ENCODE results near the gene EDEM2.
"Not testable (repeated sequence)": the region's sequence is repeated elsewhere in the genome, so short reads cannot be mapped to it uniquely, and the experiment has no call there.

EDEM2 gene

GRCh38 chr20:35150846-35151579 is 3.9 kb upstream of the EDEM2 start:
- DNase-seq = no peak
- H3K27me3 Mint-ChIP-seq = no peaks in the 10 kb centered on the region
- no peaks in the 10 kb centered on the region for H3K9me3 Mint-ChIP-seq
- H3K27ac Mint-ChIP-seq = no peak overlapping the region
- no peak for ATAC-seq
- H3K4me1 Mint-ChIP-seq = peaks cover 16% of the 10 kb centered on the region
- H3K4me3 Mint-ChIP-seq = no peak overlapping the region

- ATAC-seq (peak; percentile 1), DNase-seq (peak in 1 of 2 donors; percentile 25)
- H3K27ac Mint-ChIP-seq = peak overlapping the region; percentile 91 to 98
- not testable (repeated sequence) for H3K9me3 Mint-ChIP-seq, H3K27me3 Mint-ChIP-seq
- peaks cover 32% of the 10 kb centered on the region for H3K4me1 Mint-ChIP-seq
- peak overlapping the region; percentile 93 to 96 for H3K4me3 Mint-ChIP-seq
Observed at GRCh38 chr20:35147575-35148071, 487 bp upstream of the EDEM2 start.

GRCh38 chr20:35146299-35146919 is 727 bp downstream of the EDEM2 start:
- no peaks in the 10 kb centered on the region for H3K27me3 Mint-ChIP-seq
- H3K27ac Mint-ChIP-seq = peak overlapping the region; percentile 91 to 98
- H3K4me1 Mint-ChIP-seq = peaks cover 40% of the 10 kb centered on the region
- no peaks in the 10 kb centered on the region for H3K9me3 Mint-ChIP-seq
- H3K4me3 Mint-ChIP-seq = peak overlapping the region; percentile 93 to 96
- DNase-seq = peak; percentile 27 to 35
- ATAC-seq = peak; percentile 53

GRCh38 chr20:35145141-35145564 is 2.0 kb downstream of the EDEM2 start:
- ATAC-seq (peak; percentile 54), DNase-seq (no peak)
- H3K27ac Mint-ChIP-seq = peak overlapping the region in 1 of 2 donors; percentile 63
- no peaks in the 10 kb centered on the region for H3K27me3 Mint-ChIP-seq
- H3K4me3 Mint-ChIP-seq = peak overlapping the region in 1 of 2 donors; percentile 35
- no peaks in the 10 kb centered on the region for H3K9me3 Mint-ChIP-seq
- H3K4me1 Mint-ChIP-seq = peaks cover 46% of the 10 kb centered on the region

GRCh38 chr20:35144694-35145093 is 2.4 kb downstream of the EDEM2 start:
- Mint-ChIP-seq H3K4me1 (peaks cover 46% of the 10 kb centered on the region), H3K27ac (peak overlapping the region; percentile 19 to 63), H3K4me3 (no peak overlapping the region), H3K9me3 (no peaks in the 10 kb centered on the region), H3K27me3 (no peaks in the 10 kb centered on the region)
- ATAC-seq (no peak), DNase-seq (no peak)

GRCh38 chr20:35135867-35136586 is 11.1 kb downstream of the EDEM2 start:
- H3K4me1 Mint-ChIP-seq = peaks cover 12% of the 10 kb centered on the region
- DNase-seq (no peak), ATAC-seq (no peak)
- no peaks in the 10 kb centered on the region for H3K27me3 Mint-ChIP-seq
- peak overlapping the region in 1 of 2 donors; percentile 75 for H3K27ac Mint-ChIP-seq
- H3K9me3 Mint-ChIP-seq = no peaks in the 10 kb centered on the region
- no peak overlapping the region for H3K4me3 Mint-ChIP-seq

- Mint-ChIP-seq H3K4me1 (peaks cover 6% of the 10 kb centered on the region), H3K4me3 (no peak overlapping the region), H3K9me3 (no peaks in the 10 kb centered on the region), H3K27ac (no peak overlapping the region), H3K27me3 (no peaks in the 10 kb centered on the region)
- ATAC-seq (no peak), DNase-seq (no peak)
Observed at GRCh38 chr20:35134880-35135279, 12.3 kb downstream of the EDEM2 start.

- DNase-seq = no peak
- Mint-ChIP-seq H3K4me3 (no peak overlapping the region), H3K4me1 (peaks cover 6% of the 10 kb centered on the region), H3K27ac (no peak overlapping the region), H3K27me3 (no peaks in the 10 kb centered on the region), H3K9me3 (no peaks in the 10 kb centered on the region)
- ATAC-seq = no peak
Observed at GRCh38 chr20:35134472-35134871, 12.7 kb downstream of the EDEM2 start.

- no peaks in the 10 kb centered on the region for H3K27me3 Mint-ChIP-seq
- peaks cover 6% of the 10 kb centered on the region for H3K4me1 Mint-ChIP-seq
- H3K9me3 Mint-ChIP-seq = no peaks in the 10 kb centered on the region
- ATAC-seq (no peak), DNase-seq (no peak)
- peak overlapping the region in 1 of 2 donors; percentile 61 for H3K27ac Mint-ChIP-seq
- no peak overlapping the region for H3K4me3 Mint-ChIP-seq
Observed at GRCh38 chr20:35133735-35134134, 13.4 kb downstream of the EDEM2 start.

- no peak for DNase-seq
- H3K4me1 Mint-ChIP-seq = peaks cover 6% of the 10 kb centered on the region
- H3K9me3 Mint-ChIP-seq = no peaks in the 10 kb centered on the region
- ATAC-seq = no peak
- H3K27me3 Mint-ChIP-seq = no peaks in the 10 kb centered on the region
- no peak overlapping the region for H3K27ac Mint-ChIP-seq
- H3K4me3 Mint-ChIP-seq = no peak overlapping the region
Observed at GRCh38 chr20:35133031-35133430, 14.1 kb downstream of the EDEM2 start.

GRCh38 chr20:35131934-35132333 is 15.2 kb downstream of the EDEM2 start:
- Mint-ChIP-seq H3K9me3 (no peaks in the 10 kb centered on the region), H3K27ac (no peak overlapping the region), H3K4me1 (peaks cover 6% of the 10 kb centered on the region), H3K27me3 (no peaks in the 10 kb centered on the region), H3K4me3 (no peak overlapping the region)
- DNase-seq (no peak), ATAC-seq (no peak)

GRCh38 chr20:35129647-35130069 is 17.5 kb downstream of the EDEM2 start:
- ATAC-seq = peak; percentile 78
- DNase-seq = no peak
- peak overlapping the region in 1 of 2 donors; percentile 40 for H3K27ac Mint-ChIP-seq

GRCh38 chr20:35125753-35126152 is 21.4 kb downstream of the EDEM2 start:
- DNase-seq (no peak), ATAC-seq (no peak)
- Mint-ChIP-seq H3K9me3 (no peaks in the 10 kb centered on the region), H3K27me3 (no peaks in the 10 kb centered on the region), H3K4me3 (no peak overlapping the region), H3K4me1 (no peaks in the 10 kb centered on the region), H3K27ac (peak overlapping the region in 1 of 2 donors; percentile 64)

More at GRCh38 chr20:35129647-35130069, 17.5 kb downstream of the EDEM2 start:
- Mint-ChIP-seq H3K9me3 (no peaks in the 10 kb centered on the region), H3K4me1 (no peaks in the 10 kb centered on the region), H3K27me3 (no peaks in the 10 kb centered on the region), H3K4me3 (no peak overlapping the region)

GRCh38 chr20:35122756-35123405 is 24.3 kb downstream of the EDEM2 start:
- no peak for DNase-seq
- peak overlapping the region in 1 of 2 donors; percentile 27 for H3K27ac Mint-ChIP-seq

GRCh38 chr20:35121186-35121585 is 25.9 kb downstream of the EDEM2 start:
- ATAC-seq (no peak), DNase-seq (no peak)
- Mint-ChIP-seq H3K27me3 (no peaks in the 10 kb centered on the region), H3K4me1 (no peaks in the 10 kb centered on the region), H3K9me3 (no peaks in the 10 kb centered on the region), H3K27ac (peak overlapping the region in 1 of 2 donors; percentile 87), H3K4me3 (no peak overlapping the region)

More at GRCh38 chr20:35122756-35123405, 24.3 kb downstream of the EDEM2 start:
- Mint-ChIP-seq H3K4me3 (no peak overlapping the region), H3K9me3 (no peaks in the 10 kb centered on the region), H3K27me3 (no peaks in the 10 kb centered on the region), H3K4me1 (no peaks in the 10 kb centered on the region)
- no peak for ATAC-seq

Data from stimulated activated naive CD8-positive, alpha-beta T cell treated with anti-CD3 and anti-CD28 coated beads, Interleukin-15, amount 100 ng/mL, for 72 hours (primary cell).